Ishikawa (cell line): ENCODE results near the gene SPRED1.

Source experiments
- CEBPB ChIP-seq: IDR thresholded peaks from 2 replicates; pipeline ENCODE4 v1.6.1; 2012
- CREB1 ChIP-seq: IDR thresholded peaks from 2 replicates; pipeline ENCODE4 v1.6.1; 2012; ENCODE audit warnings: low read depth
- EGR1 ChIP-seq: IDR thresholded peaks from 2 replicates; pipeline ENCODE4 v1.6.1; 2012
- EP300 ChIP-seq: IDR thresholded peaks from 2 replicates; pipeline ENCODE4 v1.6.1; 2012; ENCODE audit warnings: borderline replicate concordance
- FOXM1 ChIP-seq: IDR thresholded peaks from 2 replicates; pipeline ENCODE4 v1.6.1; 2012; ENCODE audit warnings: low read depth, borderline replicate concordance
- MAX ChIP-seq: IDR thresholded peaks from 2 replicates; pipeline ENCODE4 v1.6.1; 2012
- NFIC ChIP-seq: IDR thresholded peaks from 2 replicates; pipeline ENCODE4 v1.6.1; 2012
- RAD21 ChIP-seq: IDR thresholded peaks from 2 replicates; pipeline ENCODE4 v1.6.1; 2012; ENCODE audit warnings: low read depth
- TAF1 ChIP-seq: IDR thresholded peaks from 2 replicates; pipeline ENCODE4 v1.6.1; 2012; ENCODE audit warnings: low read depth, mild to moderate bottlenecking
- TCF12 ChIP-seq: IDR thresholded peaks from 2 replicates; pipeline ENCODE4 v1.6.1; 2012; ENCODE audit warnings: low read depth
- TEAD4 ChIP-seq: IDR thresholded peaks from 2 replicates; pipeline ENCODE4 v1.6.1; 2012
- USF1 ChIP-seq: IDR thresholded peaks from 2 replicates; pipeline ENCODE4 v1.6.1; 2012
- YY1 ChIP-seq: IDR thresholded peaks from 2 replicates; pipeline ENCODE4 v1.6.1; 2012; ENCODE audit warnings: low read depth
- ZBTB7A ChIP-seq: IDR thresholded peaks from 2 replicates; pipeline ENCODE4 v1.6.1; 2012; ENCODE audit warnings: low read depth
- TF ChIP-seq, protein P1 (sequence below): IDR thresholded peaks from 2 replicates; pipeline ENCODE4 v1.6.1; 2012; ENCODE audit warnings: low read depth, mild to moderate bottlenecking

Gene SPRED1

DNA sequence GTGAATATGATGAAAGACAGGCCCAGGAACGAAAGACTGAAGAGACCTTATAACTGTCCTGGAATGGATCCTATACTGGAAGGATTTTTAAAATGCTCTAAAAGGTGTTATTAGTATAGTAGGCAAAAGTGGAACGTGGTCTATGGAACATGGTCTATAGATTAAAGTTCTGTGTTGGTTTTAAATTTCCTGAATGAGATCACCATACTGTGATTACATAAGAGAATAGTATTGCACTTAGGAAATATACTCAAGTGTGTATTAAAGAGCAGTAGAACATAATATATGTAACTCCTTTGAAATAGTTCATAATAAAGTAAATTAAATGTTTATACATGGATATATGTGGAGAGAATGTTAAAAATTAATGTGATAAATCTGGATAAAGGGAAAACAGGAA is 68.2 kb downstream of the SPRED1 start:
- TF ChIP-seq FOXM1 (no peak), YY1 (no peak), TEAD4 (no peak), CREB1 (no peak), CEBPB (no peak), ZBTB7A (no peak)

DNA sequence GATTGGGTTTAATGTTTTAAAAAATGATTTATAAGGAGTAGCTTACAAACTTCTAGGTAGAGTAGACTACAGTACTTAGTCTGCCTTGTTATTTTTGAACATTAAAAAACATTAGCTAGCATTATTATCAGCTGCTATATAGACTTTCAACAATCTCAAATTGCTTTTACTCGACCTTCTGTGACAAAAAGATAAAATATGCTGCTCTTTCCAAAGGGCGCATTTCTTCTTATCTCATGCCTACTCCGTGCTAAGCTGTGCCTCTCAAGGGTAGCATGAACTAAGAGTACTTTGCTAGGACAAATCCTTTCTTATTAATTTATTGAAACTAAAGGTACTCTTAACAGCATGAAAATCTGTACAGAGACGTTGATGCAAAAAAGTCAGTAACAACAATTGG is 71.3 kb downstream of the SPRED1 start:
- TF ChIP-seq USF1 (no peak), CEBPB (no peak), EP300 (no peak), CREB1 (no peak), ZBTB7A (no peak), TAF1 (no peak), FOXM1 (no peak), RAD21 (no peak), TEAD4 (no peak), MAX (no peak), NFIC (no peak), EGR1 (no peak), YY1 (no peak), TCF12 (no peak)
- TF ChIP-seq, protein P1, sequence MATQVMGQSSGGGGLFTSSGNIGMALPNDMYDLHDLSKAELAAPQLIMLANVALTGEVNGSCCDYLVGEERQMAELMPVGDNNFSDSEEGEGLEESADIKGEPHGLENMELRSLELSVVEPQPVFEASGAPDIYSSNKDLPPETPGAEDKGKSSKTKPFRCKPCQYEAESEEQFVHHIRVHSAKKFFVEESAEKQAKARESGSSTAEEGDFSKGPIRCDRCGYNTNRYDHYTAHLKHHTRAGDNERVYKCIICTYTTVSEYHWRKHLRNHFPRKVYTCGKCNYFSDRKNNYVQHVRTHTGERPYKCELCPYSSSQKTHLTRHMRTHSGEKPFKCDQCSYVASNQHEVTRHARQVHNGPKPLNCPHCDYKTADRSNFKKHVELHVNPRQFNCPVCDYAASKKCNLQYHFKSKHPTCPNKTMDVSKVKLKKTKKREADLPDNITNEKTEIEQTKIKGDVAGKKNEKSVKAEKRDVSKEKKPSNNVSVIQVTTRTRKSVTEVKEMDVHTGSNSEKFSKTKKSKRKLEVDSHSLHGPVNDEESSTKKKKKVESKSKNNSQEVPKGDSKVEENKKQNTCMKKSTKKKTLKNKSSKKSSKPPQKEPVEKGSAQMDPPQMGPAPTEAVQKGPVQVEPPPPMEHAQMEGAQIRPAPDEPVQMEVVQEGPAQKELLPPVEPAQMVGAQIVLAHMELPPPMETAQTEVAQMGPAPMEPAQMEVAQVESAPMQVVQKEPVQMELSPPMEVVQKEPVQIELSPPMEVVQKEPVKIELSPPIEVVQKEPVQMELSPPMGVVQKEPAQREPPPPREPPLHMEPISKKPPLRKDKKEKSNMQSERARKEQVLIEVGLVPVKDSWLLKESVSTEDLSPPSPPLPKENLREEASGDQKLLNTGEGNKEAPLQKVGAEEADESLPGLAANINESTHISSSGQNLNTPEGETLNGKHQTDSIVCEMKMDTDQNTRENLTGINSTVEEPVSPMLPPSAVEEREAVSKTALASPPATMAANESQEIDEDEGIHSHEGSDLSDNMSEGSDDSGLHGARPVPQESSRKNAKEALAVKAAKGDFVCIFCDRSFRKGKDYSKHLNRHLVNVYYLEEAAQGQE: no peak

DNA sequence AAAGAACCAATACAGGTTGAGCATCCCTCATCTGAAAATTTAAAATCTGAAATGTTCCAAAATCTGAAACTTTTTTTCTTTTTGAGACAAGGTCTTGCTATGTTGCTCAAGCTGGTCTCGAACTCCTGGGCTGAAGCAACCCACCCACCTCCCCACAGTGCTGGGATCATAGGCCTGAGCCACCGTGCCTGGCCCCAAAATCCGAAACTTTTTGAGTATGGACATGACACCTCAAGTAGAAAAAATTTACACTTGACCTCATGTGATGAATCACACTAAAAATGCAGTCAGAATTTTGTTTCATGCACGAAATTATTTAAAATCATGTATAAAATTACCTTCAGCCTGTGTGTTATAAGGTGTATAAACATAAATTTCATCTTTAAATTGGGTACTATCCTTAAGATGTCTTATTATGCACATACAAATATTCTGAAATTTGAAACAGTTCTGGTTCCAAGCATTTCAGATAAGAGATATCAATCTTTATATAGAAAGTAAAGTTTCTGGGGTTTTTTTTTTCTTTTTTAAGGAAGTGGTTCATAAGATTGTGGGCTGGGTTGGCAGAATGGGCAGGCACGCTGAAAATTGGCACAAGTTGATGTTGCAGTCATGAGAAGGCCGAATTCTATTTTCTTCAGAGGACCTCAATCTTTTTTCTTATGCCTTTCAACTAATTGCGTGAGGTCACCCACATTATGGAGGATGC is 72.5 kb downstream of the SPRED1 start:
- TF ChIP-seq TAF1: no peak
- no peak for TF ChIP-seq FOXM1
- no peak for TF ChIP-seq CREB1
- no peak for TF ChIP-seq EGR1
- no peak for TF ChIP-seq RAD21
- no peak for TF ChIP-seq USF1
- TF ChIP-seq TCF12: no peak
- no peak for TF ChIP-seq YY1
- TF ChIP-seq MAX: no peak
- TF ChIP-seq, protein P1: no peak
- no peak for TF ChIP-seq TEAD4

- no peak for TF ChIP-seq EGR1
- no peak for TF ChIP-seq EP300
- TF ChIP-seq TCF12: no peak
- TF ChIP-seq FOXM1: no peak
- TF ChIP-seq TAF1: no peak
- TF ChIP-seq USF1: no peak
- no peak for TF ChIP-seq CEBPB
- no peak for TF ChIP-seq ZBTB7A
- no peak for TF ChIP-seq RAD21
Measured at GRCh38 chr15:38325648-38325990, 73.0 kb downstream of the SPRED1 start.

DNA sequence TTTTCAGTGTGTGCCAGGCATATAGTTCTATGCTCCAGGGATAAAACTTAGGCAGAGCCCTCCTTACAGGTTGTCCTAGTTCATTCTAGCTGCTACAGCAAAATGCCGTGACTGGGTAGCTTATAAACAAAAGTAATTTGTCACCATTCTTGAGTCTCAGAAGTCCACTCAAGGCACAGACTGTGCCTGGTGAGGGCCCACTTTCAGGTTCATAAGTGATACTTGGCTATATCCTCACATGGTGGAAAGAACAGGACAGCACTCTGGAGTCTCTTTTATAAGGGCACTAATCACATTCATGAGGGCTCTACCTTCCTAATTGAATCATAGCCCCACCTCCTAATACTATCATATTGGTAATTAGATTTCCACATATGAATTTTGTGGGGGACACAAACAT is 80.1 kb downstream of the SPRED1 start:
- TF ChIP-seq MAX (no peak), ZBTB7A (no peak), TCF12 (no peak)

GRCh38 chr15:38335116-38335515 is 82.5 kb downstream of the SPRED1 start:
- TF ChIP-seq MAX (no peak), TCF12 (no peak), EGR1 (no peak), CREB1 (no peak), ZBTB7A (no peak), TEAD4 (no peak), FOXM1 (no peak), TAF1 (no peak), EP300 (no peak), NFIC (no peak), CEBPB (no peak), RAD21 (no peak), YY1 (no peak)
- TF ChIP-seq, protein P1: no peak
